HTERT RPE-1 (cell line): ENCODE results near the gene MYO19.

ENCODE experiments used
- in situ Hi-C: fragments of 300-500 bp; cut with MboI; formaldehyde crosslinking; loops from 4 replicates; pipeline ENCODE4 v1.14.3; 2020; ENCODE audit warnings: low sequenced_read_pairs

Gene MYO19

GRCh38 chr17:36534840-36535668 is at the start of gene MYO19, which contains the start of gene PIGW:
MYO19 (minus strand) TSS chr17:36534868; CDS start chr17:36532538, 2,330 bp downstream.
PIGW (plus strand) TSS chr17:36534987; CDS start chr17:36537102, 2,115 bp downstream.
- in situ Hi-C loops = no loop called here

- in situ Hi-C loops = no loop called here
Observed at GRCh38 chr17:36583787-36584186, 49.1 kb upstream of the MYO19 start.

GRCh38 chr17:36578671-36579070 is 44.0 kb upstream of the MYO19 start:
- in situ Hi-C loops = no loop called here

- in situ Hi-C loops = no loop called here
Observed at GRCh38 chr17:36576793-36577192, 42.1 kb upstream of the MYO19 start.

GRCh38 chr17:36575028-36575427 is 40.4 kb upstream of the MYO19 start:
- in situ Hi-C loops = no loop called here

GRCh38 chr17:36566081-36566480 is 31.4 kb upstream of the MYO19 start:
- in situ Hi-C loops = no loop called here

GRCh38 chr17:36553459-36553858 is 18.8 kb upstream of the MYO19 start:
- in situ Hi-C loops = no loop called here

- in situ Hi-C loops = no loop called here
Observed at GRCh38 chr17:36550491-36551417, 16.1 kb upstream of the MYO19 start.

GRCh38 chr17:36547776-36548175 is 13.1 kb upstream of the MYO19 start:
- in situ Hi-C loops = no loop called here

GRCh38 chr17:36546418-36547093 is 11.9 kb upstream of the MYO19 start:
- in situ Hi-C loops = no loop called here

- in situ Hi-C loops = no loop called here
Observed at GRCh38 chr17:36545465-36546417, 11.1 kb upstream of the MYO19 start.

- in situ Hi-C loops = no loop called here
Observed at GRCh38 chr17:36545077-36545464, 10.4 kb upstream of the MYO19 start.

- in situ Hi-C loops = no loop called here
Observed at GRCh38 chr17:36544307-36545076, 9.8 kb upstream of the MYO19 start, which contains the start of gene GGNBP2. GGNBP2 (plus strand) TSS chr17:36544919; CDS start chr17:36545725, 806 bp downstream.

GRCh38 chr17:36544044-36544306 is 9.3 kb upstream of the MYO19 start:
- in situ Hi-C loops = no loop called here

- in situ Hi-C loops = no loop called here
Observed at GRCh38 chr17:36542755-36543154, 8.1 kb upstream of the MYO19 start.

- in situ Hi-C loops = no loop called here
Observed at GRCh38 chr17:36540696-36541095, 6.0 kb upstream of the MYO19 start.

- in situ Hi-C loops = no loop called here
Observed at GRCh38 chr17:36535669-36536081, 1.0 kb upstream of the MYO19 start.

GRCh38 chr17:36533935-36534839 is 481 bp downstream of the MYO19 start:
- in situ Hi-C loops = no loop called here
